NCI-H446 treated with DMSO at 0.1 percent for 48 hours (cell line): Measurements from ENCODE around the gene ARID5A.
"Not testable (repeated sequence)": the region's sequence is repeated elsewhere in the genome, so short reads cannot be mapped to it uniquely, and the experiment has no call there.

Experiments
- DNase-seq: peaks from one replicate; lab custom pipeline; 2025; lab: John Stamatoyannopoulos, UW

The ARID5A gene

GRCh38 chr2:96536445-96537065, at the start of gene ARID5A:
TSS of gene ARID5A (plus strand) at chr2:96536752. CDS start at chr2:96536827, 75 bp downstream.
- DNase-seq, result peak; percentile 68

GRCh38 chr2:96489261-96489660, 47.3 kb upstream of the ARID5A start:
- DNase-seq, result no peak

- DNase-seq, result no peak
Measured at GRCh38 chr2:96489663-96490062, 46.9 kb upstream of the ARID5A start.

GRCh38 chr2:96491860-96492497, 44.6 kb upstream of the ARID5A start:
- no peak for DNase-seq

- no peak for DNase-seq
Measured at GRCh38 chr2:96493072-96493471, 43.5 kb upstream of the ARID5A start.

GRCh38 chr2:96494188-96494587, 42.4 kb upstream of the ARID5A start:
- DNase-seq, result no peak

- DNase-seq, result no peak
Measured at GRCh38 chr2:96495982-96496629, 40.4 kb upstream of the ARID5A start.

- no peak for DNase-seq
Measured at GRCh38 chr2:96498021-96498431, 38.5 kb upstream of the ARID5A start.

- not testable (repeated sequence) for DNase-seq
Measured at GRCh38 chr2:96498611-96499010, 37.9 kb upstream of the ARID5A start.

- DNase-seq, result no peak
Measured at GRCh38 chr2:96499061-96499960, 37.2 kb upstream of the ARID5A start.

GRCh38 chr2:96500385-96501066, 36.0 kb upstream of the ARID5A start:
- no peak for DNase-seq

GRCh38 chr2:96501471-96501874, 35.1 kb upstream of the ARID5A start:
- no peak for DNase-seq

- no peak for DNase-seq
Measured at GRCh38 chr2:96501886-96502810, 34.4 kb upstream of the ARID5A start.

GRCh38 chr2:96502891-96503636, 33.5 kb upstream of the ARID5A start:
- DNase-seq, result no peak

- DNase-seq, result no peak
Measured at GRCh38 chr2:96503637-96504243, 32.8 kb upstream of the ARID5A start.

GRCh38 chr2:96505231-96505889, 31.2 kb upstream of the ARID5A start, which contains the start of gene NEURL3:
TSS of gene NEURL3 (minus strand) at chr2:96505357. CDS start at chr2:96505286, 71 bp downstream.
- DNase-seq, result no peak

GRCh38 chr2:96506016-96506906, 30.3 kb upstream of the ARID5A start:
- no peak for DNase-seq

GRCh38 chr2:96506907-96507240, 29.7 kb upstream of the ARID5A start:
- DNase-seq, result no peak
